MM.1S (cell line): ENCODE measurements around the gene PPP2R3C.

ENCODE experiments used
- EZH2 ChIP-seq: fragments of 300-600 bp; sonication (generic); optimal IDR thresholded peaks from 2 replicates; pipeline ENCODE3; 2017; ENCODE audit warnings: low read depth, mild to moderate bottlenecking, antibody characterized with exemption, low read length, mixed read lengths
- TF ChIP-seq, protein P1 (sequence below): fragments of 300-600 bp; sonication (generic); IDR thresholded peaks from 2 replicates; pipeline ENCODE4 v1.5.1; 2016; ENCODE audit warnings: antibody characterized with exemption, low read length, mixed read lengths

DNA sequence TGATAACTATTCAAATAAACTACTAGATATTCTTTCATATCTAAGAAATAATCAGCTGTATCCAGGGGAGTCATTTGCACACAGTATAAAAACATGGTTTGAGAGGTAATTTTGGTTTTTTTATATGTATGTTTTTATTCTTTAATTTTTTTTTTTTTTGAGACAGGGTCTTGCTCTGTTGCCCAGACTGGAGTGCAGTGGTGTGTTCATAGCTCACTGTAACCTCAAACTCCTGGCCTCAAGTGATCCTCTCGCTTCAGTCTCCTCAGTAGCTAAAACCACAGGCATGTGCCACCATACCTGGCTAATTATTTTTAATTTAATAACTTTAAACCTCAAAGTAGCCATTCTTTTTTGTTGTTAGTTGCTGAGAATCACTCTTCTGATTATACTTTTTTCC, 2.3 kb upstream of the PPP2R3C start:
- TF ChIP-seq, protein P1, sequence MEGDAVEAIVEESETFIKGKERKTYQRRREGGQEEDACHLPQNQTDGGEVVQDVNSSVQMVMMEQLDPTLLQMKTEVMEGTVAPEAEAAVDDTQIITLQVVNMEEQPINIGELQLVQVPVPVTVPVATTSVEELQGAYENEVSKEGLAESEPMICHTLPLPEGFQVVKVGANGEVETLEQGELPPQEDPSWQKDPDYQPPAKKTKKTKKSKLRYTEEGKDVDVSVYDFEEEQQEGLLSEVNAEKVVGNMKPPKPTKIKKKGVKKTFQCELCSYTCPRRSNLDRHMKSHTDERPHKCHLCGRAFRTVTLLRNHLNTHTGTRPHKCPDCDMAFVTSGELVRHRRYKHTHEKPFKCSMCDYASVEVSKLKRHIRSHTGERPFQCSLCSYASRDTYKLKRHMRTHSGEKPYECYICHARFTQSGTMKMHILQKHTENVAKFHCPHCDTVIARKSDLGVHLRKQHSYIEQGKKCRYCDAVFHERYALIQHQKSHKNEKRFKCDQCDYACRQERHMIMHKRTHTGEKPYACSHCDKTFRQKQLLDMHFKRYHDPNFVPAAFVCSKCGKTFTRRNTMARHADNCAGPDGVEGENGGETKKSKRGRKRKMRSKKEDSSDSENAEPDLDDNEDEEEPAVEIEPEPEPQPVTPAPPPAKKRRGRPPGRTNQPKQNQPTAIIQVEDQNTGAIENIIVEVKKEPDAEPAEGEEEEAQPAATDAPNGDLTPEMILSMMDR: no peak
- no peak for TF ChIP-seq EZH2
